Adrenal gland (tissue), 12 donors: Measurements from ENCODE around the gene BSDC1. TPM values are rescaled to one million over a fixed set of nuclear protein-coding genes. Genes with fewer than 3 reads are reported as not detected.

ENCODE experiments used
- DNase-seq, 7 donors: peaks; one replicate each; pipeline ENCODE4 v3.0.0-alpha.2; 2019 to 2020
- H3K27ac ChIP-seq, 5 donors: fragments of 200-600 bp; sonication (generic) in 4 of 5; 1 replicate in 3 of 5; 2 replicates in 2 of 5; pipeline versions ENCODE4 v1.5.1 to v1.8.0; 2016 to 2020; ENCODE audit warnings: mild to moderate bottlenecking in 1 of 5
- H3K27me3 ChIP-seq: fragments of 200-600 bp; 2 replicates; pipeline ENCODE4 v1.8.0; 2021
- H3K36me3 ChIP-seq, 2 donors: fragments of 200-600 bp; replicated peaks in 1 of 2; 1 replicate in 1 of 2; 2 replicates in 1 of 2; pipeline versions ENCODE4 v1.5.1 to v1.8.0; 2018 to 2022
- H3K4me1 ChIP-seq, 2 donors: fragments of 200-600 bp; replicated peaks in 1 of 2; 1 replicate in 1 of 2; 2 replicates in 1 of 2; pipeline versions ENCODE4 v1.5.1 to v1.8.0; 2018 to 2021
- H3K4me3 ChIP-seq, 4 donors: fragments of 200-600 bp; sonication (generic) in 3 of 4; one replicate each; pipeline ENCODE4 v1.5.1; 2016 to 2018
- H3K9me3 ChIP-seq, 3 donors: fragments of 200-600 bp; sonication (generic) in 1 of 3; replicated peaks in 1 of 3; 1 replicate in 2 of 3; 2 replicates in 1 of 3; pipeline versions ENCODE4 v1.5.1 to v1.8.0; 2016 to 2021
- CTCF ChIP-seq, 6 experiments: fragments of 450-650 bp in 4 of 6; fragments of 200-600 bp in 2 of 6; sonication (generic) in 1 of 6; IDR thresholded peaks; 1 replicate in 5 of 6; 2 replicates in 1 of 6; pipeline versions ENCODE4 v1.5.1 to v1.8.0; 2016 to 2021; ENCODE audit warnings: antibody characterized with exemption in 6 of 6, mild to moderate bottlenecking in 2 of 6, moderate library complexity in 1 of 6
- POLR2A ChIP-seq, 2 donors: fragments of 450-650 bp; IDR thresholded peaks; one replicate each; pipeline ENCODE4 v1.6.1; 2017; ENCODE audit warnings: antibody characterized with exemption in 2 of 2, mild to moderate bottlenecking in 2 of 2, moderate library complexity in 1 of 2
- WGBS, 4 donors: extraction: QIAGEN DNeasy Blood & Tissue Kit in 2 of 4; methylation state at CpG; one replicate each; pipeline versions ENCODE4 v1.1.5 to v1.1.7; 2013 to 2017; 5-methylcytosine and 5-hydroxymethylcytosine counted together
- intact Hi-C, 2 donors: fragments of 100-400 bp; cut with DNase I; formaldehyde crosslinking; loops; one replicate each; pipeline versions ENCODE4 v1.14.1 to v1.15.0; 2022 to 2023
- polyA plus RNA-seq, 3 donors: library from polyadenylated mRNA; stranded (reverse); fragments of 200-250 nt in 2 of 3; fragments of 350-450 nt in 1 of 3; fragmentation: Illumina TruSeq in 1 of 3; extraction: RNeasy Lipid Tissue Mini Kit (QIAGEN cat#74804) in 1 of 3; gene quantifications; one replicate each; pipeline ENCODE4 v1.2.3, GENCODE V29; 2013 to 2014
- total RNA-seq, 9 donors: library from RNA; depleted of rRNA in 4 of 9; stranded (reverse); fragments of >200 nt in 4 of 9; fragments of 120-200 nt in 1 of 9; fragmentation: NEBNext Ultra II Directional in 1 of 9; extraction: Animal tissue kit (Norgen Biotek cat#: 25700) in 1 of 9; gene quantifications; one replicate each; pipeline versions ENCODE4 v1.1.0 to v1.2.4, GENCODE V29; 2013 to 2023
- donor health status: healthy with polysubstance abuse.
- donor health status: Bipolar disorder and iron deficiency.
- donor health status: DM: yes; HTN: yes; CAD: no.
- donor health status: DM: no; HTN: no; CAD: no.
- donor health status: DM: no; HTN: no; CAD: no.
- donor health status: DM: yes; HTN: yes; CAD: no.

BSDC1 gene
- total and polyA plus RNA-seq, 12 donors, result 47.9 to 153 (median 107) TPM

GRCh38 chr1:32342704-32343103 is 51.5 kb downstream of the BSDC1 start:
- Histone ChIP-seq H3K4me3 (no peak overlapping the region), H3K4me1 (peaks cover 12 to 22% of the 10 kb centered on the region in 2 donors), H3K9me3 (no peaks in the 10 kb centered on the region), H3K27me3 (no peaks in the 10 kb centered on the region), H3K27ac (no peak overlapping the region), H3K36me3 (no peaks in the 10 kb centered on the region)
- intact Hi-C loops, result no loop called here
- DNase-seq, result no peak
- 89 to 97% (median 94%) methylated on average over 10 of the region's 10 CpGs for WGBS, 4 donors
- TF ChIP-seq CTCF (IDR thresholded peaks at IDR 0.05), result no peak
- no peak for TF ChIP-seq POLR2A (IDR thresholded peaks at IDR 0.05)

GRCh38 chr1:32341971-32342370 is 52.3 kb downstream of the BSDC1 start:
- DNase-seq, result no peak

GRCh38 chr1:32341186-32341757 is 53.0 kb downstream of the BSDC1 start:
- H3K36me3 ChIP-seq, result no peaks in the 10 kb centered on the region
- H3K4me1 ChIP-seq, result peaks cover 7 to 24% of the 10 kb centered on the region in 2 donors
- TF ChIP-seq CTCF (IDR thresholded peaks at IDR 0.05), result no peak
- TF ChIP-seq POLR2A (IDR thresholded peaks at IDR 0.05), result no peak
- H3K9me3 ChIP-seq, result no peaks in the 10 kb centered on the region
- no peak overlapping the region for H3K27ac ChIP-seq
- no peak for DNase-seq
- intact Hi-C loops, result no loop called here
- H3K4me3 ChIP-seq, result no peak overlapping the region
- H3K27me3 ChIP-seq, result no peaks in the 10 kb centered on the region
- WGBS, 4 donors, result 93 to 96% (median 95%) methylated on average over 7 to 11 of the region's 11 CpGs

More at GRCh38 chr1:32341971-32342370, 52.3 kb downstream of the BSDC1 start:
- Histone ChIP-seq H3K9me3 (no peaks in the 10 kb centered on the region), H3K4me1 (peaks cover 7 to 21% of the 10 kb centered on the region in 2 donors), H3K27me3 (no peaks in the 10 kb centered on the region), H3K36me3 (no peaks in the 10 kb centered on the region), H3K4me3 (no peak overlapping the region), H3K27ac (no peak overlapping the region)
- 65 to 82% (median 72%) methylated on average over 3 to 5 of the region's 5 CpGs for WGBS, 4 donors
- TF ChIP-seq POLR2A (IDR thresholded peaks at IDR 0.05) (no peak), CTCF (IDR thresholded peaks at IDR 0.05) (no peak)
- intact Hi-C loops, result no loop called here

GRCh38 chr1:32339363-32339978 is 54.8 kb downstream of the BSDC1 start:
- H3K27ac ChIP-seq, result no peak overlapping the region
- no peaks in the 10 kb centered on the region for H3K27me3 ChIP-seq
- H3K36me3 ChIP-seq, result no peaks in the 10 kb centered on the region
- no peak overlapping the region for H3K4me3 ChIP-seq
- intact Hi-C loops, result no loop called here
- H3K9me3 ChIP-seq, result no peaks in the 10 kb centered on the region
- TF ChIP-seq POLR2A (IDR thresholded peaks at IDR 0.05), result no peak
- TF ChIP-seq CTCF (IDR thresholded peaks at IDR 0.05), result no peak
- H3K4me1 ChIP-seq, result peaks cover 6 to 21% of the 10 kb centered on the region in 2 donors
- 70 to 74% (median 72%) methylated on average over 4 to 5 of the region's 5 CpGs for WGBS, 4 donors
- no peak for DNase-seq
